Kidney (tissue), 14 donors: ENCODE data around the gene ITGA7. TPM values are rescaled to one million over a fixed set of nuclear protein-coding genes. Genes with fewer than 3 reads are reported as not detected.

ENCODE experiments used
- DNase-seq, 5 donors: peaks; one replicate each; pipeline ENCODE4 v3.0.0-alpha.2; 2013 to 2020
- FAIRE-seq: peaks from 2 replicates; lab custom pipeline; 2012; peaks lifted over from hg19 to GRCh38; lab: Jason Lieb, UNC
- H3K27ac ChIP-seq, 2 donors: one replicate each; pipeline ENCODE4 v1.7.0; 2013; ENCODE audit warnings: low read depth in 2 of 2, low read length in 2 of 2, inconsistent platforms in 1 of 2
- H3K27me3 ChIP-seq: one replicate; pipeline ENCODE4 v1.7.1; 2013; ENCODE audit warnings: low read length, inconsistent platforms; ENCODE audit not compliant: control insufficient read depth, insufficient read depth
- H3K36me3 ChIP-seq, 3 donors: one replicate each; pipeline versions ENCODE4 v1.7.0 to v1.7.1; 2013; ENCODE audit warnings: low read length in 3 of 3, control low read depth in 1 of 3, inconsistent platforms in 1 of 3; ENCODE audit not compliant: insufficient read depth in 3 of 3, control insufficient read depth in 2 of 3
- H3K4me1 ChIP-seq, 3 donors: one replicate each; pipeline versions ENCODE4 v1.7.0 to v1.7.1; 2013; ENCODE audit warnings: low read length in 3 of 3, inconsistent platforms in 1 of 3, low read depth in 1 of 3; ENCODE audit not compliant: control insufficient read depth in 2 of 3, insufficient read depth in 2 of 3
- H3K4me3 ChIP-seq, 3 donors: one replicate each; pipeline versions ENCODE4 v1.7.0 to v1.8.1; 2013; ENCODE audit warnings: low read length in 3 of 3, control low read depth in 1 of 3, inconsistent platforms in 1 of 3
- H3K9ac ChIP-seq, 3 donors: one replicate each; pipeline versions ENCODE4 v1.7.0 to v1.7.1; 2013; ENCODE audit warnings: low read length in 3 of 3, control low read depth in 1 of 3, inconsistent platforms in 1 of 3
- H3K9me3 ChIP-seq, 3 donors: one replicate each; pipeline versions ENCODE4 v1.7.0 to v1.7.1; 2013; ENCODE audit warnings: low read length in 3 of 3, control low read depth in 1 of 3, inconsistent platforms in 1 of 3; ENCODE audit not compliant: control insufficient read depth in 2 of 3, insufficient read depth in 1 of 3
- intact Hi-C: fragments of 100-400 bp; cut with DNase I; formaldehyde crosslinking; loops from one replicate; pipeline ENCODE4 v1.11.1; 2022
- polyA plus RNA-seq: library from polyadenylated mRNA; stranded (reverse); fragments of 350-450 nt; fragmentation: Illumina TruSeq; extraction: RNeasy Lipid Tissue Mini Kit (QIAGEN cat#74804); gene quantifications from one replicate; pipeline ENCODE4 v1.2.3, GENCODE V29; 2014; ENCODE audit warnings: low read depth, low replicate concordance; ENCODE audit not compliant: insufficient read depth
- total RNA-seq: library from RNA; stranded (reverse); fragmentation: NEBNext Ultra II Directional; extraction: Animal tissue kit (Norgen Biotek cat#: 25700); gene quantifications from one replicate; pipeline ENCODE4 v1.2.1, GENCODE V29; 2021
- TF ChIP-seq, protein P1 (sequence below): IDR thresholded peaks from 3 replicates; pipeline ENCODE4 v1.5.1; 2012; ENCODE audit warnings: mild to moderate bottlenecking, moderate library complexity, borderline replicate concordance; ENCODE audit not compliant: insufficient read depth; ENCODE audit errors: extremely low read depth
- donor health status: control.
- donor health status: control.
- donor health status: control.
- donor health status: control.
- donor health status: control.
- donor health status: DM: yes; HTN: yes; CAD: no.
- donor health status: Normal renal cell carcinoma (clear cell type).

The ITGA7 gene
- total and polyA plus RNA-seq, 2 donors from 2014 or later, result 26.2 to 66.3 TPM

DNA sequence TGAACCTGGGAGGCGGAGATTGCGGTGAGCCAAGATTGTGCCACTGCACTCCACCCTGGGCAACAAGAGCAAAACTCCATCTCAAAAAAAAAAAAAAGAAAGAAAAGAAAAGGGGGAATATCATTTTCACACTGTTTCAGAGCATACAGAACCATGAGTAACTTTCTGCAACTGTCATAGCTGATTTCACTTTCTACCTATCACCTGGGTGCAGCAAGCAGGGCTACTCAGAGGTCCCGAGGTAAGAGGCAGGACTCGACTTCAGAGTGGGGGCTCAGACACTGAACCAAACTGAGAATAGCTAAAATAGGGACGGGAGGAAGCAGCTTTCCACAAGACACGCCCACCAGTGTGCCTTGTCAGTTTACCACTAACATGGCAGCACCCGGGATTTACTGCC is 41.2 kb downstream of the ITGA7 start:
- TF ChIP-seq, protein P1, sequence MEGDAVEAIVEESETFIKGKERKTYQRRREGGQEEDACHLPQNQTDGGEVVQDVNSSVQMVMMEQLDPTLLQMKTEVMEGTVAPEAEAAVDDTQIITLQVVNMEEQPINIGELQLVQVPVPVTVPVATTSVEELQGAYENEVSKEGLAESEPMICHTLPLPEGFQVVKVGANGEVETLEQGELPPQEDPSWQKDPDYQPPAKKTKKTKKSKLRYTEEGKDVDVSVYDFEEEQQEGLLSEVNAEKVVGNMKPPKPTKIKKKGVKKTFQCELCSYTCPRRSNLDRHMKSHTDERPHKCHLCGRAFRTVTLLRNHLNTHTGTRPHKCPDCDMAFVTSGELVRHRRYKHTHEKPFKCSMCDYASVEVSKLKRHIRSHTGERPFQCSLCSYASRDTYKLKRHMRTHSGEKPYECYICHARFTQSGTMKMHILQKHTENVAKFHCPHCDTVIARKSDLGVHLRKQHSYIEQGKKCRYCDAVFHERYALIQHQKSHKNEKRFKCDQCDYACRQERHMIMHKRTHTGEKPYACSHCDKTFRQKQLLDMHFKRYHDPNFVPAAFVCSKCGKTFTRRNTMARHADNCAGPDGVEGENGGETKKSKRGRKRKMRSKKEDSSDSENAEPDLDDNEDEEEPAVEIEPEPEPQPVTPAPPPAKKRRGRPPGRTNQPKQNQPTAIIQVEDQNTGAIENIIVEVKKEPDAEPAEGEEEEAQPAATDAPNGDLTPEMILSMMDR, result no peak
- FAIRE-seq, result no peak
- Histone ChIP-seq H3K27ac (no peak overlapping the region), H3K9ac (no peak overlapping the region), H3K27me3 (no peaks in the 10 kb centered on the region), H3K36me3 (no peaks in the 10 kb centered on the region), H3K4me1 (no peaks in the 10 kb centered on the region), H3K4me3 (no peak overlapping the region), H3K9me3 (no peaks in the 10 kb centered on the region)
- intact Hi-C loops, result no loop called here
- no peak for DNase-seq

DNA sequence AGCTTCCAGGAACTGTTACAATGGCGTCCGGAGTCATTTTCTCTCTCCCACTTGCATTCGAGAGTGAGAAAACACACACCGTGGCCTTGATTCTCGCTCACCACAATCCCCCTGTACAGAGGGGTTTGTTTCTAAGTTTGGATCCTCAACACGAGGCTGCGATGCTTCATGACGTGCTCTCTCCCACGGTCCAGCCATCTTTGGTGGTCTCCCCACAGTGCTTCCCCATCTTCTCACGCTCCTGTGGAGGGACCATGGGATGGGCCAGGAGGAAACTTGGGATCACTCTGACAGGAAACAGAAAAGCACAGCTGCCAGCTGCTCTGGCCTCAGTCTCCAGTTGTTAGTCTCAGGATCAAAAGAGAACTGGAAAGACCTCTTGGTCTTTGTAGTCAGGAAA is 42.9 kb downstream of the ITGA7 start:
- H3K27me3 ChIP-seq, result no peaks in the 10 kb centered on the region
- no peak overlapping the region for H3K4me3 ChIP-seq
- H3K36me3 ChIP-seq, result no peaks in the 10 kb centered on the region
- FAIRE-seq (no peak), DNase-seq (no peak)
- intact Hi-C loops, result no loop called here
- H3K4me1 ChIP-seq, result no peaks in the 10 kb centered on the region
- H3K27ac ChIP-seq, result no peak overlapping the region
- TF ChIP-seq, protein P1, result no peak
- H3K9me3 ChIP-seq, result no peaks in the 10 kb centered on the region
- no peak overlapping the region for H3K9ac ChIP-seq

DNA sequence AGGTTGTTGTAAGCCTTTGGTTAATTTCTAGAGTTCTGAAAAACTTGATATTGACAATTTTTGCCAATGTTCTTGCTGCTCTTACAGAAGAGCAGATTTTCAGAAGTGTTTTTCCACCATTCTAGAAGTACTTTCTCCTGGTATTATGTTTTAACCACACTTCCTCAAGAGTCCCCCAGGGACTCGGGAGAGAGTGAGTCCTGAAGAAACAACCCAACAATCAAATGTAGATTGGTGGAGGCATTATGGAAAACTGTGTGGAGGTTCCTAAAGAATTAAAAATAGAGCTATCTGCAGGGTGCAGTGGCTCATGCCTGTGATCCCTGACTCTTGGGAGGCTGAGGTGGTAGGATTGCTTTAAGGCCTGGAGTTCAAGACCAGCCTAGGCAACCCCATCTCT is 44.3 kb downstream of the ITGA7 start:
- no peak overlapping the region for H3K27ac ChIP-seq
- no peak for FAIRE-seq
- H3K36me3 ChIP-seq, result no peaks in the 10 kb centered on the region
- no peaks in the 10 kb centered on the region for H3K9me3 ChIP-seq
- TF ChIP-seq, protein P1, result no peak
- intact Hi-C loops, result no loop called here
- no peaks in the 10 kb centered on the region for H3K27me3 ChIP-seq
- no peak overlapping the region for H3K9ac ChIP-seq
- no peak for DNase-seq
- H3K4me3 ChIP-seq, result no peak overlapping the region
- no peaks in the 10 kb centered on the region for H3K4me1 ChIP-seq
